Lung (tissue), 12 donors: ENCODE results near the gene KCNJ5. TPM values are rescaled to one million over a fixed set of nuclear protein-coding genes. Genes with fewer than 3 reads are reported as not detected.

Experiments used
- ATAC-seq: fragments of 200-7000 bp; cut with Tn5 transposase; one replicate; pipeline ENCODE4 v1.9.1; 2020; ENCODE audit warnings: moderate number of reproducible peaks; ENCODE audit not compliant: insufficient read depth, low FRiP score
- DNase-seq, 3 donors: peaks; one replicate each; pipeline ENCODE4 v3.0.0-alpha.2; 2013 to 2017
- H3K27ac ChIP-seq, 2 donors: one replicate each; pipeline ENCODE4 v1.5.1; 2013; ENCODE audit warnings: mild to moderate bottlenecking in 2 of 2, moderate library complexity in 2 of 2, control low read depth in 1 of 2, inconsistent platforms in 1 of 2, low read depth in 1 of 2, low read length in 1 of 2
- H3K27me3 ChIP-seq, 3 donors: one replicate each; pipeline ENCODE4 v1.5.1; 2013; ENCODE audit warnings: low read length in 2 of 3; ENCODE audit not compliant: control insufficient read depth in 3 of 3, insufficient read depth in 3 of 3
- H3K36me3 ChIP-seq, 4 donors: one replicate each; pipeline ENCODE4 v1.5.1; 2013; ENCODE audit warnings: low read length in 4 of 4, mild to moderate bottlenecking in 1 of 4, moderate library complexity in 1 of 4; ENCODE audit not compliant: control insufficient read depth in 4 of 4, insufficient read depth in 4 of 4
- H3K4me1 ChIP-seq, 5 donors: one replicate each; pipeline ENCODE4 v1.5.1; 2013; ENCODE audit warnings: low read length in 5 of 5, mild to moderate bottlenecking in 2 of 5, moderate library complexity in 1 of 5; ENCODE audit not compliant: control insufficient read depth in 5 of 5, insufficient read depth in 5 of 5
- H3K4me3 ChIP-seq: one replicate; pipeline ENCODE4 v1.5.1; 2013; ENCODE audit warnings: mild to moderate bottlenecking, control low read depth, moderate library complexity
- H3K9ac ChIP-seq, 2 donors: one replicate each; pipeline ENCODE4 v1.5.1; 2013; ENCODE audit warnings: low read length in 2 of 2, control low read depth in 1 of 2; ENCODE audit not compliant: insufficient read depth in 1 of 2
- H3K9me3 ChIP-seq, 4 donors: one replicate each; pipeline ENCODE4 v1.5.1; 2013; ENCODE audit warnings: low read length in 3 of 4, mild to moderate bottlenecking in 1 of 4, moderate library complexity in 1 of 4; ENCODE audit not compliant: control insufficient read depth in 4 of 4, insufficient read depth in 3 of 4
- CTCF ChIP-seq: IDR thresholded peaks from 2 replicates; pipeline ENCODE4 v1.5.1; 2012; ENCODE audit warnings: mild to moderate bottlenecking; ENCODE audit errors: control extremely low read depth, extremely low read depth
- WGBS, 2 donors: extraction: QIAGEN DNeasy Blood & Tissue Kit; methylation state at CpG; one replicate each; pipeline ENCODE4 v1.1.7; 2013; 5-methylcytosine and 5-hydroxymethylcytosine counted together
- polyA plus RNA-seq, 2 donors: library from polyadenylated mRNA; stranded (reverse); fragments of 200-250 nt; gene quantifications; one replicate each; pipeline ENCODE4 v1.2.1, GENCODE V29; 2013
- total RNA-seq, 2 donors: library from RNA; depleted of rRNA in 1 of 2; stranded (reverse); fragments of >200 nt in 1 of 2; gene quantifications; one replicate each; pipeline ENCODE4 v1.2.1, GENCODE V29; 2014 to 2021
- donor health status: control.
- donor health status: control.
- donor health status: Bipolar disorder and iron deficiency.
- donor health status: healthy.
- donor health status: DM: yes; HTN: yes; CAD: no.

Gene KCNJ5
- total and polyA plus RNA-seq, 4 donors = 2.0 to 5.0 (median 2.8) TPM

GRCh38 chr11:128862406-128862805, 28.8 kb upstream of the KCNJ5 start:
- Histone ChIP-seq H3K27me3 (no peaks in the 10 kb centered on the region), H3K9ac (no peak overlapping the region), H3K27ac (no peak overlapping the region), H3K4me3 (no peak overlapping the region), H3K4me1 (peaks cover 0 to 4% (median 0%) of the 10 kb centered on the region in 5 donors), H3K36me3 (no peaks in the 10 kb centered on the region), H3K9me3 (no peaks in the 10 kb centered on the region)
- no peak for ATAC-seq
- TF ChIP-seq CTCF = no peak
- WGBS, 2 donors = 92 to 93% methylated on average over 9 of the region's 9 CpGs
- DNase-seq = no peak

GRCh38 chr11:128862908-128863660, 28.1 kb upstream of the KCNJ5 start:
- H3K9ac ChIP-seq = no peak overlapping the region
- no peak overlapping the region for H3K4me3 ChIP-seq
- no peaks in the 10 kb centered on the region for H3K36me3 ChIP-seq
- DNase-seq (peak in 1 of 3 donors; percentile 34), ATAC-seq (no peak)
- no peak overlapping the region for H3K27ac ChIP-seq
- 84 to 85% methylated on average over 4 of the region's 4 CpGs for WGBS, 2 donors
- no peaks in the 10 kb centered on the region for H3K27me3 ChIP-seq
- H3K9me3 ChIP-seq = no peaks in the 10 kb centered on the region
- peaks cover 0 to 4% (median 0%) of the 10 kb centered on the region in 5 donors for H3K4me1 ChIP-seq
- no peak for TF ChIP-seq CTCF

- H3K4me3 ChIP-seq = no peak overlapping the region
- H3K4me1 ChIP-seq = peaks cover 0 to 3% (median 0%) of the 10 kb centered on the region in 5 donors
- H3K27me3 ChIP-seq = no peaks in the 10 kb centered on the region
- no peak overlapping the region for H3K9ac ChIP-seq
- H3K36me3 ChIP-seq = no peaks in the 10 kb centered on the region
- ATAC-seq = no peak
- H3K27ac ChIP-seq = no peak overlapping the region
- H3K9me3 ChIP-seq = no peaks in the 10 kb centered on the region
- no peak for DNase-seq
- 84 to 96% methylated on average over 1 of the region's 1 CpG for WGBS, 2 donors
- no peak for TF ChIP-seq CTCF
Observed at GRCh38 chr11:128865490-128865889, 25.7 kb upstream of the KCNJ5 start.
